Natural killer cell (primary cell): ENCODE data around the gene CENPQ. TPM values are rescaled to one million over a fixed set of nuclear protein-coding genes. Genes with fewer than 3 reads are reported as not detected.

Experiments used
- ATAC-seq, 3 donors: fragments of 150-1000 bp in 2 of 3; fragments of 200-7000 bp in 1 of 3; cut with Tn5 transposase; 1 replicate in 1 of 3; 2 replicates in 2 of 3; pipeline ENCODE4 v1.10.0; 2021; ENCODE audit warnings: mild to moderate bottlenecking in 2 of 3, moderate library complexity in 2 of 3
- DNase-seq, 2 donors: peaks; one replicate each; pipeline versions ENCODE4 v3.0.0 to v3.0.0-alpha.2; 2013 to 2021; ENCODE audit warnings: mixed read lengths in 1 of 2
- H3K27ac ChIP-seq: one replicate; pipeline ENCODE4 v1.5.1; 2013; ENCODE audit warnings: mild to moderate bottlenecking, low read length
- H3K27me3 ChIP-seq: one replicate; pipeline ENCODE4 v1.6.1; 2013; ENCODE audit warnings: low read length; ENCODE audit not compliant: control insufficient read depth, insufficient read depth
- H3K36me3 ChIP-seq: one replicate; pipeline ENCODE4 v1.6.1; 2013; ENCODE audit warnings: low read length; ENCODE audit not compliant: control insufficient read depth, insufficient read depth
- H3K4me1 ChIP-seq: one replicate; pipeline ENCODE4 v1.6.1; 2013; ENCODE audit warnings: low read length; ENCODE audit not compliant: control insufficient read depth, insufficient read depth
- H3K4me3 ChIP-seq: one replicate; pipeline ENCODE4 v1.5.1; 2013; ENCODE audit warnings: low read length
- H3K9me3 ChIP-seq: one replicate; pipeline ENCODE4 v1.6.1; 2013; ENCODE audit warnings: low read length; ENCODE audit not compliant: control insufficient read depth, insufficient read depth
- H3K27ac Mint-ChIP-seq, 2 donors: one replicate each; pipeline ENCODE4 v1.8.0; 2022; ENCODE audit warnings: mild to moderate bottlenecking in 2 of 2, mixed read lengths in 2 of 2, moderate library complexity in 1 of 2
- H3K27me3 Mint-ChIP-seq, 2 donors: one replicate each; pipeline ENCODE4 v1.8.0; 2022; ENCODE audit warnings: low read depth in 2 of 2, mixed read lengths in 2 of 2
- H3K36me3 Mint-ChIP-seq: one replicate; pipeline ENCODE4 v1.8.0; 2022; ENCODE audit warnings: mixed read lengths
- H3K4me1 Mint-ChIP-seq, 2 donors: one replicate each; pipeline ENCODE4 v1.8.0; 2022; ENCODE audit warnings: mixed read lengths in 2 of 2
- H3K4me3 Mint-ChIP-seq: one replicate; pipeline ENCODE4 v1.8.0; 2022; ENCODE audit warnings: mild to moderate bottlenecking, moderate library complexity, mixed read lengths
- H3K9me3 Mint-ChIP-seq, 2 donors: one replicate each; pipeline ENCODE4 v1.8.0; 2022; ENCODE audit warnings: mixed read lengths in 2 of 2
- WGBS: methylation state at CpG from one replicate; pipeline ENCODE4 v1.1.7; 2013; ENCODE audit warnings: missing lambda C conversion rate; ENCODE audit not compliant: insufficient coverage; 5-methylcytosine and 5-hydroxymethylcytosine counted together
- intact Hi-C: fragments of 100-400 bp; cut with micrococcal nuclease; formaldehyde crosslinking; loops from one replicate; pipeline ENCODE4 v1.14.2; 2022
- total RNA-seq, 4 donors: library from RNA; stranded (reverse); fragments of 120-200 nt in 1 of 4; gene quantifications; one replicate each; pipeline versions ENCODE4 v1.2.3 to v1.2.4, GENCODE V29; 2013 to 2022
- TF ChIP-seq, protein P1 (sequence below): fragments of 200-600 bp; IDR thresholded peaks from one replicate; pipeline ENCODE4 v1.8.0; 2022; ENCODE audit warnings: antibody characterized with exemption

CENPQ gene
- total RNA-seq, 3 donors from 2014 or later (not counting 1 experiment from before 2014, with no cell fraction given) = 1.5 to 3.2 (median 1.6) TPM

GRCh38 chr6:49517919-49518318 lies 54.7 kb downstream of the CENPQ start:
- Mint-ChIP-seq H3K36me3 (no peaks in the 10 kb centered on the region), H3K9me3 (no peaks in the 10 kb centered on the region), H3K27ac (no peak overlapping the region), H3K4me1 (no peaks in the 10 kb centered on the region), H3K4me3 (no peak overlapping the region), H3K27me3 (peaks cover 0 to 6% of the 10 kb centered on the region in 2 donors)
- H3K27ac ChIP-seq = no peak overlapping the region
- H3K27me3 ChIP-seq = peaks cover 4% of the 10 kb centered on the region
- intact Hi-C loops = no loop called here
- DNase-seq (no peak), ATAC-seq (no peak)
- 88% methylated on average over 2 of the region's 2 CpGs for WGBS
- no peaks in the 10 kb centered on the region for H3K9me3 ChIP-seq
- TF ChIP-seq, protein P1, sequence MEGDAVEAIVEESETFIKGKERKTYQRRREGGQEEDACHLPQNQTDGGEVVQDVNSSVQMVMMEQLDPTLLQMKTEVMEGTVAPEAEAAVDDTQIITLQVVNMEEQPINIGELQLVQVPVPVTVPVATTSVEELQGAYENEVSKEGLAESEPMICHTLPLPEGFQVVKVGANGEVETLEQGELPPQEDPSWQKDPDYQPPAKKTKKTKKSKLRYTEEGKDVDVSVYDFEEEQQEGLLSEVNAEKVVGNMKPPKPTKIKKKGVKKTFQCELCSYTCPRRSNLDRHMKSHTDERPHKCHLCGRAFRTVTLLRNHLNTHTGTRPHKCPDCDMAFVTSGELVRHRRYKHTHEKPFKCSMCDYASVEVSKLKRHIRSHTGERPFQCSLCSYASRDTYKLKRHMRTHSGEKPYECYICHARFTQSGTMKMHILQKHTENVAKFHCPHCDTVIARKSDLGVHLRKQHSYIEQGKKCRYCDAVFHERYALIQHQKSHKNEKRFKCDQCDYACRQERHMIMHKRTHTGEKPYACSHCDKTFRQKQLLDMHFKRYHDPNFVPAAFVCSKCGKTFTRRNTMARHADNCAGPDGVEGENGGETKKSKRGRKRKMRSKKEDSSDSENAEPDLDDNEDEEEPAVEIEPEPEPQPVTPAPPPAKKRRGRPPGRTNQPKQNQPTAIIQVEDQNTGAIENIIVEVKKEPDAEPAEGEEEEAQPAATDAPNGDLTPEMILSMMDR = no peak
- H3K36me3 ChIP-seq = no peaks in the 10 kb centered on the region
- H3K4me1 ChIP-seq = no peaks in the 10 kb centered on the region
- no peak overlapping the region for H3K4me3 ChIP-seq

- H3K4me3 ChIP-seq = no peak overlapping the region
- H3K9me3 Mint-ChIP-seq = no peaks in the 10 kb centered on the region
- H3K27me3 ChIP-seq = peaks cover 2% of the 10 kb centered on the region
- TF ChIP-seq, protein P1 = no peak
- H3K27ac Mint-ChIP-seq = no peak overlapping the region
- no peaks in the 10 kb centered on the region for H3K36me3 ChIP-seq
- DNase-seq = no peak
- H3K4me1 Mint-ChIP-seq = no peaks in the 10 kb centered on the region
- WGBS = 80% methylated on average over 1 of the region's 1 CpG
- H3K4me3 Mint-ChIP-seq = no peak overlapping the region
- no peaks in the 10 kb centered on the region for H3K9me3 ChIP-seq
- no peaks in the 10 kb centered on the region for H3K4me1 ChIP-seq
- H3K27me3 Mint-ChIP-seq = no peaks in the 10 kb centered on the region
- H3K27ac ChIP-seq = no peak overlapping the region
- intact Hi-C loops = no loop called here
- no peaks in the 10 kb centered on the region for H3K36me3 Mint-ChIP-seq
- no peak for ATAC-seq
These were observed 56.5 kb downstream of the CENPQ start for GRCh38 chr6:49519660-49520059.

DNA sequence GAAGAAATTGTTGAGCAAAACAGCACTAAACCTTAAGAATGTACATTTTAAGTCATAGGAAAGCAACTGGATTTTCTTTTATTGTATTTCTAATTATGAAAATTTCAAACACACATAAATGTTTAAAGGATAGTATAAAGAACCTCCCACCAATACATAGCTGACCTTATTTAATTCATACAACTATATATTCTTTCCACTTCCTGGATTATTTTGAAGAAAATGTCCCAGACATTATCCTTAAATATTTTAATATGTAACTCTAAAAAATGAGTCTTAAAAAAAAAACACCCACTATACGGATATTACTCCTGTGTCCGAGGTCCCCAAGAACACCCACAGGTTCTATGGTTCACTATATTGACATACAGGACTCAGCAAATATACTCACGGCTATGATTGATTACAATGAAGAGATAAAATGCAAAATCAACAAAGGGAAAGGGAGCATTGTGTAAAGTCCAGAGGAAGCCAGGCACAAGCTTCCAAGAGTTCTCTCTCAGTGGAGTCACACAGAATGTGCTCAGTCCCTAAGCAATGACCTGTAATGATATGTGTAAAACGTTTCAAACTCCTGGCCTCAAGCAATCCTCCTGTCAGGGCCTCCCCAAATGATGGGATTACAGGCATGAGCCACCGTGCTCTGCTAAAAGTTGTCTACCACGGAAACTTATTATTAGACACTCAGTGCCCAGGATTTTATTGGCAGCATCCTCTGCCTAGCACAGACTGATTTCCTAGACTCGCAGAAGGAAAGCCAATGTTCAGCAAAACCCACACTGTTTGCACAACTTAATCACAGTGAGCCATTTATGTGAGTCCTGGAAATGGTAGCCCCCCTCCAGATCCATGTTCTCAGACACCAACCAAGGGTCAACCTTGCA lies 59.8 kb downstream of the CENPQ start:
- intact Hi-C loops = no loop called here
- Mint-ChIP-seq H3K4me3 (no peak overlapping the region), H3K36me3 (no peaks in the 10 kb centered on the region), H3K9me3 (no peaks in the 10 kb centered on the region), H3K27ac (no peak overlapping the region), H3K4me1 (no peaks in the 10 kb centered on the region), H3K27me3 (no peaks in the 10 kb centered on the region)
- peaks cover 2% of the 10 kb centered on the region for H3K27me3 ChIP-seq
- no peak for DNase-seq
- H3K36me3 ChIP-seq = no peaks in the 10 kb centered on the region
- no peaks in the 10 kb centered on the region for H3K9me3 ChIP-seq
- H3K4me3 ChIP-seq = no peak overlapping the region
- WGBS = 80% methylated on average over 7 of the region's 7 CpGs
- H3K27ac ChIP-seq = no peak overlapping the region
- H3K4me1 ChIP-seq = no peaks in the 10 kb centered on the region
- no peak for ATAC-seq
- TF ChIP-seq, protein P1 = no peak
